DOHH2 (cell line): ENCODE measurements around the gene DOCK4.

ENCODE experiments used
- H3F3A ChIP-seq: fragments of 200-600 bp; sonication (generic), shearing (Covaris generic); 2 replicates; pipeline ENCODE4 v1.6.0; 2016; ENCODE audit warnings: antibody characterized with exemption, mild to moderate bottlenecking; ENCODE audit not compliant: control insufficient read depth, insufficient read depth
- H3K27ac ChIP-seq: fragments of 200-600 bp; sonication (generic); 2 replicates; pipeline ENCODE4 v1.5.1; 2014; ENCODE audit warnings: low read depth, mild to moderate bottlenecking, low read length, moderate library complexity
- H3K27me3 ChIP-seq: fragments of 200-600 bp; sonication (generic); 2 replicates; pipeline ENCODE4 v1.6.1; 2014; ENCODE audit warnings: mild to moderate bottlenecking, low read length, mixed read lengths; ENCODE audit not compliant: control insufficient read depth
- H3K36me3 ChIP-seq: fragments of 200-600 bp; sonication (generic); 2 replicates; pipeline ENCODE4 v1.6.1; 2014; ENCODE audit warnings: mild to moderate bottlenecking, low read length, moderate library complexity, mixed read lengths; ENCODE audit not compliant: control insufficient read depth
- H3K4me1 ChIP-seq: fragments of 200-600 bp; sonication (generic); 2 replicates; pipeline ENCODE4 v1.6.1; 2014; ENCODE audit warnings: mild to moderate bottlenecking, low read length, mixed read lengths; ENCODE audit not compliant: control insufficient read depth
- H3K4me2 ChIP-seq: fragments of 200-600 bp; sonication (generic); 2 replicates; pipeline ENCODE4 v1.6.0; 2014; ENCODE audit warnings: mild to moderate bottlenecking, low read length, moderate library complexity
- H3K4me3 ChIP-seq: fragments of 200-600 bp; sonication (generic); 2 replicates; pipeline ENCODE4 v1.5.1; 2014; ENCODE audit warnings: mild to moderate bottlenecking, low read length, mixed read lengths
- H3K79me2 ChIP-seq: fragments of 200-600 bp; sonication (generic); 2 replicates; pipeline ENCODE4 v1.6.1; 2014; ENCODE audit warnings: mild to moderate bottlenecking, low read length, mixed read lengths; ENCODE audit not compliant: control insufficient read depth
- H3K9me2 ChIP-seq: fragments of 200-600 bp; sonication (generic); replicated peaks from 2 replicates; pipeline ENCODE4 v1.6.1; 2014; ENCODE audit warnings: mild to moderate bottlenecking, low read length, mixed read lengths; ENCODE audit not compliant: control insufficient read depth
- H3K9me3 ChIP-seq: fragments of 200-600 bp; sonication (generic); 2 replicates; pipeline ENCODE4 v1.6.1; 2014; ENCODE audit warnings: antibody characterized with exemption, low read length, mixed read lengths; ENCODE audit not compliant: control insufficient read depth, insufficient read depth
- H4K20me1 ChIP-seq: fragments of 200-600 bp; sonication (generic); 2 replicates; pipeline ENCODE4 v1.6.0; 2014; ENCODE audit warnings: low read depth, mild to moderate bottlenecking, antibody characterized with exemption, low read length, moderate library complexity; ENCODE audit not compliant: control insufficient read depth, insufficient read depth
- EZH2phosphoT487 ChIP-seq: fragments of 200-600 bp; sonication (generic); IDR thresholded peaks from 2 replicates; pipeline ENCODE4 v1.6.1; 2017; ENCODE audit warnings: borderline replicate concordance, mild to moderate bottlenecking, antibody characterized with exemption, low read length, moderate library complexity, mixed read lengths
- TF ChIP-seq, protein P1 (sequence below): fragments of 200-600 bp; sonication (generic); IDR thresholded peaks from one replicate; pipeline ENCODE4 v1.5.1; 2014; ENCODE audit warnings: antibody characterized with exemption, mild to moderate bottlenecking, low read depth, low read length; ENCODE audit not compliant: poor library complexity, severe bottlenecking

The DOCK4 gene

DNA sequence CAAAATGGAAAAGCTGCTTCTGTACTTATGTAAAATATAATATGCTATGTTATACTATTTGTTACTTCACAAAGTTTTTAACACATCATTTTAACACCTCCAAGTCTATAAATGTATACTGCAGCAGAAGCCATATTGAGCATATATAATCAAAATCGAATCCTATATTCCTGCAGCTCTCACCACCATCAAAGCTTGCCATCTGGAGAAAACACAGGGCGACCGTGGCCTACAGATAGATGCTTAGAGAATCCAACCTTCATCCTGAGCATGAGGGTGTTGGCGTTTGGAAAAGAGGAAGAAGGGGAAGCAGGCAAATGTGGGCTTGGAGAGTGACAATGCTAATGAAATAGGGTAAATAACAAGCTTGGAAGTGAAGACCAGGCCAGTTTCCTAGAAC, 385.2 kb downstream of the DOCK4 start:
- H3K4me2 ChIP-seq, result no peak overlapping the region
- TF ChIP-seq, protein P1, sequence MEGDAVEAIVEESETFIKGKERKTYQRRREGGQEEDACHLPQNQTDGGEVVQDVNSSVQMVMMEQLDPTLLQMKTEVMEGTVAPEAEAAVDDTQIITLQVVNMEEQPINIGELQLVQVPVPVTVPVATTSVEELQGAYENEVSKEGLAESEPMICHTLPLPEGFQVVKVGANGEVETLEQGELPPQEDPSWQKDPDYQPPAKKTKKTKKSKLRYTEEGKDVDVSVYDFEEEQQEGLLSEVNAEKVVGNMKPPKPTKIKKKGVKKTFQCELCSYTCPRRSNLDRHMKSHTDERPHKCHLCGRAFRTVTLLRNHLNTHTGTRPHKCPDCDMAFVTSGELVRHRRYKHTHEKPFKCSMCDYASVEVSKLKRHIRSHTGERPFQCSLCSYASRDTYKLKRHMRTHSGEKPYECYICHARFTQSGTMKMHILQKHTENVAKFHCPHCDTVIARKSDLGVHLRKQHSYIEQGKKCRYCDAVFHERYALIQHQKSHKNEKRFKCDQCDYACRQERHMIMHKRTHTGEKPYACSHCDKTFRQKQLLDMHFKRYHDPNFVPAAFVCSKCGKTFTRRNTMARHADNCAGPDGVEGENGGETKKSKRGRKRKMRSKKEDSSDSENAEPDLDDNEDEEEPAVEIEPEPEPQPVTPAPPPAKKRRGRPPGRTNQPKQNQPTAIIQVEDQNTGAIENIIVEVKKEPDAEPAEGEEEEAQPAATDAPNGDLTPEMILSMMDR, result no peak
- no peak for TF ChIP-seq EZH2phosphoT487
- H3K79me2 ChIP-seq, result no peaks in the 10 kb centered on the region
- H3K9me2 ChIP-seq, result no peaks in the 10 kb centered on the region
- no peak overlapping the region for H3K4me3 ChIP-seq
- no peaks in the 10 kb centered on the region for H3K4me1 ChIP-seq
- no peak overlapping the region for H3K27ac ChIP-seq
- H3K36me3 ChIP-seq, result no peaks in the 10 kb centered on the region
- H3F3A ChIP-seq, result no peaks in the 10 kb centered on the region
- H3K9me3 ChIP-seq, result no peaks in the 10 kb centered on the region
- H3K27me3 ChIP-seq, result no peaks in the 10 kb centered on the region
- no peaks in the 10 kb centered on the region for H4K20me1 ChIP-seq

DNA sequence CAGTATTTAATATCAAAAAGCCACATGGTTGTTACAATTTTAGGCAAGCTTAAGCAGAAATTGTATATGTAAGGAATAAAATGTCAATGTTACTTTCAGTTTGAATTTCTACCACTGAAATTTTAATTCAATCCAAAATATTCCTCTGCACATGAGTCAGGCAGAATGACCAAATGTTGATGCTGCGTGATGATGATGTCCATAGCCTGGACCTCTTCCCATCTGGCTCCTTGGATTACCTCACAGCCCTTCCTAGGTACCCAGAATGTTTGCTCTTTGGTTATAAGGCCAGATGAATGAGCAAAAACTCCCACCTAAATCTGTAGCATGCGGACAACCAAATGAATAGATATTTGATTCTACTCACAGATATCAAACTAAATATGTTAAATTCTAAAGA, 385.6 kb downstream of the DOCK4 start:
- no peaks in the 10 kb centered on the region for H3K27me3 ChIP-seq
- no peaks in the 10 kb centered on the region for H3K36me3 ChIP-seq
- no peak overlapping the region for H3K27ac ChIP-seq
- no peaks in the 10 kb centered on the region for H3F3A ChIP-seq
- H3K9me2 ChIP-seq, result no peaks in the 10 kb centered on the region
- no peak overlapping the region for H3K4me2 ChIP-seq
- H3K79me2 ChIP-seq, result no peaks in the 10 kb centered on the region
- H3K9me3 ChIP-seq, result no peaks in the 10 kb centered on the region
- no peaks in the 10 kb centered on the region for H4K20me1 ChIP-seq
- no peak overlapping the region for H3K4me3 ChIP-seq
- no peak for TF ChIP-seq EZH2phosphoT487
- TF ChIP-seq, protein P1, result no peak
- no peaks in the 10 kb centered on the region for H3K4me1 ChIP-seq

GRCh38 chr7:111820121-111820520, 386.1 kb downstream of the DOCK4 start:
- H3K36me3 ChIP-seq, result no peaks in the 10 kb centered on the region
- no peaks in the 10 kb centered on the region for H3F3A ChIP-seq
- H3K27ac ChIP-seq, result no peak overlapping the region
- no peak overlapping the region for H3K4me3 ChIP-seq
- H3K9me3 ChIP-seq, result no peaks in the 10 kb centered on the region
- no peaks in the 10 kb centered on the region for H3K27me3 ChIP-seq
- no peaks in the 10 kb centered on the region for H3K79me2 ChIP-seq
- no peaks in the 10 kb centered on the region for H4K20me1 ChIP-seq
- H3K4me2 ChIP-seq, result no peak overlapping the region
- no peaks in the 10 kb centered on the region for H3K4me1 ChIP-seq
- no peak for TF ChIP-seq EZH2phosphoT487
- no peaks in the 10 kb centered on the region for H3K9me2 ChIP-seq

GRCh38 chr7:111815354-111815753, 390.8 kb downstream of the DOCK4 start:
- H3K27ac ChIP-seq, result no peak overlapping the region
- no peaks in the 10 kb centered on the region for H3K79me2 ChIP-seq
- no peak overlapping the region for H3K4me3 ChIP-seq
- no peaks in the 10 kb centered on the region for H3K27me3 ChIP-seq
- H3K4me1 ChIP-seq, result no peaks in the 10 kb centered on the region
- no peaks in the 10 kb centered on the region for H3K9me2 ChIP-seq
- no peak for TF ChIP-seq EZH2phosphoT487
- TF ChIP-seq, protein P1, result no peak
- H4K20me1 ChIP-seq, result no peaks in the 10 kb centered on the region
- H3K4me2 ChIP-seq, result no peak overlapping the region
- no peaks in the 10 kb centered on the region for H3K9me3 ChIP-seq
- H3F3A ChIP-seq, result no peaks in the 10 kb centered on the region
- no peaks in the 10 kb centered on the region for H3K36me3 ChIP-seq
